OCI-LY1 (cell line): ENCODE measurements around the gene FIS1.

Source experiments
- H2AFZ ChIP-seq: fragments of 200-600 bp; sonication (generic), shearing (Covaris generic); 2 replicates; pipeline ENCODE4 v1.6.0; 2014; ENCODE audit warnings: antibody characterized with exemption, mild to moderate bottlenecking, low read length
- H3F3A ChIP-seq: fragments of 200-600 bp; sonication (generic), shearing (Covaris generic); 2 replicates; pipeline ENCODE4 v1.6.0; 2014; ENCODE audit warnings: mild to moderate bottlenecking, antibody characterized with exemption, low read length, moderate library complexity; ENCODE audit not compliant: insufficient read depth
- H3K27ac ChIP-seq: fragments of 200-600 bp; sonication (generic); 2 replicates; pipeline ENCODE4 v1.5.1; 2014; ENCODE audit warnings: low read length, mixed run types, mild to moderate bottlenecking, low read depth; ENCODE audit not compliant: poor library complexity, severe bottlenecking
- H3K27me3 ChIP-seq: fragments of 200-600 bp; sonication (generic); 2 replicates; pipeline ENCODE4 v1.6.0; 2014; ENCODE audit warnings: antibody characterized with exemption, mild to moderate bottlenecking, low read length, moderate library complexity; ENCODE audit not compliant: insufficient read depth
- H3K36me3 ChIP-seq: fragments of 200-600 bp; sonication (generic); 2 replicates; pipeline ENCODE4 v1.6.1; 2014; ENCODE audit warnings: mild to moderate bottlenecking, antibody characterized with exemption, low read length, moderate library complexity, mixed read lengths; ENCODE audit not compliant: insufficient read depth
- H3K4me1 ChIP-seq: fragments of 200-600 bp; sonication (generic); 2 replicates; pipeline ENCODE4 v1.5.1; 2014; ENCODE audit warnings: mild to moderate bottlenecking, low read length, moderate library complexity; ENCODE audit not compliant: insufficient read depth, severe bottlenecking
- H3K4me2 ChIP-seq: fragments of 200-600 bp; sonication (generic), shearing (Covaris generic); 2 replicates; pipeline ENCODE4 v1.6.1; 2014; ENCODE audit warnings: low read length
- H3K4me3 ChIP-seq: fragments of 200-600 bp; sonication (generic); 2 replicates; pipeline ENCODE4 v1.5.1; 2014; ENCODE audit warnings: low read length, low read depth, mild to moderate bottlenecking, mixed read lengths; ENCODE audit not compliant: poor library complexity, severe bottlenecking
- H3K79me2 ChIP-seq: fragments of 200-600 bp; shearing (Covaris generic); 2 replicates; pipeline ENCODE4 v1.6.1; 2016; ENCODE audit warnings: mixed run types, low read length, mixed read lengths; ENCODE audit not compliant: insufficient read depth
- H3K9ac ChIP-seq: fragments of 200-600 bp; sonication (generic), shearing (Covaris generic); 2 replicates; pipeline ENCODE4 v1.6.1; 2014; ENCODE audit warnings: mild to moderate bottlenecking, low read length, mixed read lengths
- H3K9me2 ChIP-seq: fragments of 200-600 bp; sonication (generic), shearing (Covaris generic); 2 replicates; pipeline ENCODE4 v1.6.1; 2014; ENCODE audit warnings: low read depth, mild to moderate bottlenecking, low read length, mixed read lengths
- H3K9me3 ChIP-seq: fragments of 200-600 bp; shearing (Covaris generic); 2 replicates; pipeline ENCODE4 v1.6.1; 2014; ENCODE audit warnings: low read length, mixed read lengths
- H4K20me1 ChIP-seq: fragments of 200-600 bp; sonication (generic), shearing (Covaris generic); 2 replicates; pipeline ENCODE4 v1.6.0; 2016; ENCODE audit warnings: mild to moderate bottlenecking, low read length; ENCODE audit not compliant: insufficient read depth
- CTCF ChIP-seq: fragments of 200-600 bp; sonication (generic), shearing (Covaris generic); IDR thresholded peaks from 2 replicates; pipeline ENCODE4 v1.5.1; 2017; ENCODE audit warnings: mild to moderate bottlenecking, antibody characterized with exemption, low read length, moderate library complexity, mixed read lengths
- EZH2 ChIP-seq: fragments of 200-600 bp; sonication (generic), shearing (Covaris generic); IDR thresholded peaks from 2 replicates; pipeline ENCODE4 v1.8.0; 2017; ENCODE audit warnings: borderline replicate concordance, mixed run types, mild to moderate bottlenecking, antibody characterized with exemption, low read length, moderate library complexity, mixed read lengths

Gene FIS1

GRCh38 chr7:101195884-101196283 lies 49.0 kb downstream of the FIS1 start:
- H3K9me2 ChIP-seq: no peaks in the 10 kb centered on the region
- no peak overlapping the region for H3K9ac ChIP-seq
- no peaks in the 10 kb centered on the region for H3K36me3 ChIP-seq

More at GRCh38 chr7:101195884-101196283, 49.0 kb downstream of the FIS1 start:
- H3K27me3 ChIP-seq: no peaks in the 10 kb centered on the region
- H3F3A ChIP-seq: no peaks in the 10 kb centered on the region
- H3K4me1 ChIP-seq: no peaks in the 10 kb centered on the region
- H3K79me2 ChIP-seq: no peaks in the 10 kb centered on the region
- TF ChIP-seq EZH2: no peak
- no peak for TF ChIP-seq CTCF
- no peaks in the 10 kb centered on the region for H4K20me1 ChIP-seq
- no peak overlapping the region for H2AFZ ChIP-seq
- H3K9me3 ChIP-seq: no peaks in the 10 kb centered on the region
- H3K27ac ChIP-seq: no peak overlapping the region
- H3K4me2 ChIP-seq: no peak overlapping the region
- H3K4me3 ChIP-seq: no peak overlapping the region
